Measurements from ENCODE around the gene ITPKB.

DNA sequence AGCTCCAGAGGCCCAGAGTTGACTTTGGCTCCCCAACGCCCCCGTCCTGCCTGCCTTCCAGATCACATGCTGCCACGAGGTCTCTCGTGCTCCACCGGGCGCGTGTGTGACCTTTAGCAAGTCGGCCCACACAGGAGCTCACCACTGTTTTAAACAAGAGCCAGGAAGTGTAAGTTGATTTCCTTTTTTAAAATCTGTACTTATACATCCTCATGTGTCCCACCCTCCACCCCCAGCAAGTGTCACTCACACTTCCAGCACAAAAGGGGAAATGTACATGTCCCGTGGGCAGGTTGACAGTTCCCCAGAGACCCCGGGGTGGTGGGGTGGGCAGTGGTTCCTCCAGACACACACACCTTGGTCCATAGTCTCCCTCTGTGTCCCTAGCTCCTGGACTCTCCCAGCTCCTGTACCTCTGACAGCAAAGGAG, 106.1 kb downstream of the ITPKB start:
- TF ChIP-seq, protein P1, sequence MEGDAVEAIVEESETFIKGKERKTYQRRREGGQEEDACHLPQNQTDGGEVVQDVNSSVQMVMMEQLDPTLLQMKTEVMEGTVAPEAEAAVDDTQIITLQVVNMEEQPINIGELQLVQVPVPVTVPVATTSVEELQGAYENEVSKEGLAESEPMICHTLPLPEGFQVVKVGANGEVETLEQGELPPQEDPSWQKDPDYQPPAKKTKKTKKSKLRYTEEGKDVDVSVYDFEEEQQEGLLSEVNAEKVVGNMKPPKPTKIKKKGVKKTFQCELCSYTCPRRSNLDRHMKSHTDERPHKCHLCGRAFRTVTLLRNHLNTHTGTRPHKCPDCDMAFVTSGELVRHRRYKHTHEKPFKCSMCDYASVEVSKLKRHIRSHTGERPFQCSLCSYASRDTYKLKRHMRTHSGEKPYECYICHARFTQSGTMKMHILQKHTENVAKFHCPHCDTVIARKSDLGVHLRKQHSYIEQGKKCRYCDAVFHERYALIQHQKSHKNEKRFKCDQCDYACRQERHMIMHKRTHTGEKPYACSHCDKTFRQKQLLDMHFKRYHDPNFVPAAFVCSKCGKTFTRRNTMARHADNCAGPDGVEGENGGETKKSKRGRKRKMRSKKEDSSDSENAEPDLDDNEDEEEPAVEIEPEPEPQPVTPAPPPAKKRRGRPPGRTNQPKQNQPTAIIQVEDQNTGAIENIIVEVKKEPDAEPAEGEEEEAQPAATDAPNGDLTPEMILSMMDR (IDR thresholded peaks at IDR 0.05; ENCODE audit: low read length): no peak
- no peak for TF ChIP-seq EZH2 (IDR thresholded peaks at IDR 0.05; ENCODE audit: borderline replicate concordance, low read length)
